Suppressor macrophage (primary cell): ENCODE measurements around the gene ZNF17.
"Not testable (repeated sequence)": the region's sequence is repeated elsewhere in the genome, so short reads cannot be mapped to it uniquely, and the experiment has no call there.

Source experiments
- DNase-seq, 4 experiments: peaks; one replicate each; pipeline ENCODE4 v3.0.0-alpha.2; 2020 to 2022
- total RNA-seq, 17 experiments: gene quantifications; one replicate each; lab custom pipeline; 2026; ENCODE audit warnings: mixed read lengths in 6 of 17, inconsistent platforms in 3 of 17; lab: John Stamatoyannopoulos, UW

The ZNF17 gene
- 0.89 to 8.2 (median 5.2) reads per million in 17 experiments for total RNA-seq

- peak; percentile 95 to 98 (median 97) for DNase-seq
Measured at GRCh38 chr19:57410877-57411671, at the start of gene ZNF17. Gene ZNF17, plus strand, starts transcription at chr19:57411161. Its CDS starts 2,455 bp downstream, at chr19:57413616.

DNA sequence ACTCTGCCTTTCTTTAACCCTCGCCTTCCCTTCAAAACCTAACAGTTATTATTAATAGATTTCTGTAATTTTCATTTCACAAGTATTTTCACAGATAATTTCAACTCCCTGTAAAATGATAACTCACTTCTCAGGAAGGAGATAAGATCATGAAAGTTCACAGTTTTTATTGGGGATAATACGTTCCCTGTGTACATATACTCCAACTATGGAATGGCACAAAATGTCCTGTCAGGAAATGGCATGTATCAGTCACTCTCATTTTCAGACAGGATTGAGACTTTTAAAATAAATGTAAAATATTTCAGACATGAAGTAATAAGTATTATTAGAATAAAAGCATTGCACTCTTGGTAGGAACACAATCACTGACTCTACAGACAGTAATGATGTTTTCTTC, 48.5 kb upstream of the ZNF17 start:
- DNase-seq: no peak

GRCh38 chr19:57362997-57363687, 47.8 kb upstream of the ZNF17 start, which contains the start of the genes TRAPPC2B and ZNF547:
Gene TRAPPC2B, plus strand, starts transcription at chr19:57363551. Its CDS starts 1,283 bp downstream, at chr19:57364834.
Gene ZNF547, plus strand, starts transcription at chr19:57363551. Its CDS starts 5,005 bp downstream, at chr19:57368556.
- peak; percentile 99 to 100 (median 100) for DNase-seq

DNA sequence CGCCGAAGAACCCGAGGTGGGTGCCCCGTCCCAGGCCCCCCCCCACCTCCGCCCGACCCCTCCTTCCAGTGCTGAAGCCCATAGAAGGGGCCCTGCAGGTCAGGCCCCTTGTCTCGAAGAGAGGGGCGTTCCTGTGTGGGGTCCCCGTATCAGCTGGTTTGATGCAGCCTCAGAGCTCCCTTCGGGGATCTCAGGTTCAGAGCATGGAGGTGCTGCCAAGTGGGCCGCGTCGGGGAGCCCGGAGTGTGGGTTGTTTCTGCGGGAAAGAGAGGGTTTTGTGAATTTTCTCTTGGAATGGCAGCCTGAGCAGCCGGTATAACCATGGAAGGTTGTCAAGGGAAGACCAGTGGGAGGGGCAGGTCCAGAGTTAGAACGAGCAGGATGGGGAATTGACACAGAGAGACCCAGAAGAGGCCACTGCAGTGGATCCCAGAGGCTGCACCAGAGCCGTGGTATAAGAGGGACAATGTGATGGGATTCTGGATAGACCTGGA, 47.2 kb upstream of the ZNF17 start:
- peak; percentile 4 to 23 (median 9) for DNase-seq

DNA sequence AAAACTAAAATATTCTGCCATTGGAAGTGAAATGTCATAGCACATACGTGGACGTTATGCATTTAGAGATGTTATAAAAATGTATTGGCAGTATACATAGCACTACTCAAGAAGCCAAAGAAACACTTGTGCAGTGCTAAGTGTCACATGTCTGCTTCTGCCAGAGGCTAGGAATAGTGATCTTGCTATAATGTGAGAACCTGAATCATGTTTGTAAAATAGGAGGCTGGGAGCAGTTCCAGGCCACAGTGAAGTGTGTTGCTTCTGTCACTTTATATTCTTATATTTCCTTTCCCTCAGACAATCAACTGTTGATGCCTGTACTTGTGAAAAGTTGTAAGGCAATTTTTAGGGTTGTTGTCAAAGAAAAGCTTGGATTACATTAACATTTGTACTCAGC, 44.2 kb upstream of the ZNF17 start:
- DNase-seq: no peak

- no peak for DNase-seq
Measured at GRCh38 chr19:57374179-57374578, 36.8 kb upstream of the ZNF17 start.

- not testable (repeated sequence) for DNase-seq
Measured at GRCh38 chr19:57374647-57375046, 36.3 kb upstream of the ZNF17 start.

GRCh38 chr19:57376151-57376550, 34.8 kb upstream of the ZNF17 start:
- DNase-seq: no peak

DNA sequence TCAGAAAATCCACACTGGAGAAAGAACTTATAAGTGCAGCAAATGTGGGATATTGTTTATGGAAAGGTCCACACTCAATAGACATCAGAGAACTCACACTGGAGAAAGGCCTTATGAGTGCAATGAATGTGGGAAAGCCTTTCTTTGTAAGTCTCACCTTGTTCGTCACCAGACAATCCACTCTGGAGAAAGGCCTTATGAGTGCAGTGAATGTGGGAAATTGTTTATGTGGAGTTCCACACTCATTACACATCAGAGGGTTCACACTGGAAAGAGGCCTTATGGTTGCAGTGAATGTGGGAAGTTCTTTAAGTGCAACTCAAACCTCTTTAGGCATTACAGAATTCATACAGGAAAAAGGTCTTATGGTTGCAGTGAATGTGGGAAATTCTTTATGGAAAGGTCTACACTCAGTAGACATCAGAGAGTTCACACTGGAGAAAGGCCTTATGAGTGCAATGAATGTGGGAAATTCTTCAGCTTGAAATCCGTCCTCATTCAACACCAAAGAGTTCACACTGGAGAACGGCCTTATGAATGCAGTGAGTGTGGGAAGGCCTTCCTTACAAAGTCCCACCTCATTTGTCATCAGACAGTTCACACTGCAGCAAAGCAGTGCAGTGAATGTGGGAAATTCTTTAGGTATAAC, 33.3 kb upstream of the ZNF17 start:
- no peak for DNase-seq

DNA sequence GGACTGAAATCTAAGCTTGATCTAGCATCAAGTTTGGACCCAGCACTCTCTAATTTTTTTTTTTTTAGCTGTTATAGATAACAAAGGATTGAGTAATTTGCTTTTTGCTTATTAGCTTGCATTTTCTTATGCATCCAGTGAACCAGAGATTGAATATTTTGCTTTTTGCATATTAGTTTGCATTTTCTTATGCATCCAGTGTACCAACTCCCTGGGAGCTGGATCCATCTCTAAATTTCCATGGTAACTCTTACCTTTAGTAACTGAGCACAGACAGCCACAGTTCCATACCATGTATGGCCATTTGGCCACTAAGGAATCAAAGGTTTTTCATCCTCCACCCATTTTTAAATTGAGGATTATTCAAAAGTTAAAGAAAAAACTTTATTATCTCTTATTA, 30.0 kb upstream of the ZNF17 start:
- DNase-seq: no peak

- DNase-seq: no peak
Measured at GRCh38 chr19:57382806-57383488, 28.0 kb upstream of the ZNF17 start.

DNA sequence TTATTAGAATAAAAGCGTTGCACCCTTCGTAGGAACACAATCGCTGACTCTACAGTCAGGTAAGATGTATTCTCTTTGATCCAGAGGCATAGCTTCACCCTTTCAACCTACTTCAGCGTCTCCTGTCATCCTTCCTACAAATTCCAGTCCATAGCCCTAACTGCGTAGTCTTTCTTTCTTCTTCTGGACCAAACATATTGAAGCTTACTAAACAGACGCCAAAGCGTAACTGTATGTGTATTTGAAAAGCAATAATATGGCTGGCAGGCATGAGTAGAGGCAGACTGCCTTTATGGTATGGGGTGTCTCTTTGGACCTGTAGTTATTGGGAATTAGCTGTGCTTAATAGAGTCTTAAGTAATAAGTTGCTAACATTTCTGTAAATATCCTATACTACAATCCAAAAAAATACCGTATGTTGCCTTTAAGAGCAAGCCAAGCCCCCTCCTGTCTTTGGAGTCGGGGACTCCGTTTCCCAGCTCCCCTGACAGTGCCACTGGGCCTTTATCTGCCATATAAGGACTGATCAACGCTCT, 21.7 kb upstream of the ZNF17 start:
- no peak for DNase-seq

DNA sequence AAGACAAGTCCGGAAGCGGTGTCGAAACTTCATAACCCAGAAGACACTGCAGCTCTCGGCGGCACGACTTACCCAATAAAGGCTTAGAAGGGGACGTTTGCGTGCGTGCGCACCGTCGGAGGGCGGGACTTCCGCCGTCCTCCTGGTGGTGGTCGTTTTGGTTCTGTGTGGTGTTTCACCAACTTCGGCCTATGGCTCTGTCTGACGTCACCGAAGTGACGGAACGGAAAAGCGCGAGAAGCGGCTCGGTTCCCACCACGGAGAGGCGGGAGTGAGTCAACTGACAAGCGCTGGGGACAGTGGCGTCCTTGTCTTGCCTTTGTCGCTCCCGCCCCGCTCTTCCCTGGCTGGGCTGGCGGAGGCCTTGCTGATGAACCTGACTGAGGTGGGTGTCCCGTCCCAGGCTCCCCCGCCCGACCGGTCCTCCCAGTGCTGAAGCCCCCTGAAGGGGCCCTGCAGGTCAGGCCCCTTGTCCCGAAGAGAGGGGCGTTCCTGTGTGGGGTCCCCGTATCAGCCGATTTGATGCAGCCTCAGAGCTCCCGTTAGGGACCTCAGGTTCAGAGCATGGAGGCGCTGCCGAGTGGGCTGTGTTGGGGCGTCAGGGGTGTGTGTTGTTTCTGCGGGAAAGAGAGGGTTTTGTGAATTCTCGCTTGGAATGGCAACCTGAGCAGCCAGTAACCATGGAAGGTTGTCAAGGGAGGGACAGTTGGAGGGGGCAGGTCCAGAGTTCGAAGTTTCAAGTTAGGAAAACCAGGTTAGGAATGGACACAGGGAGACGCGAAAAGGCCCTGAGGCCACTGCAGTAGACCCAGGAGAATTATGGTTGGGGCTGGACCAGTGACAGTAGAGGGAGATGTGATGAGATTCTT, 21.0 kb upstream of the ZNF17 start, which contains the start of gene ZNF548:
Gene ZNF548, plus strand, starts transcription at position 125 of the 869 bp plus-strand sequence. Its CDS starts 246 bp downstream, at position 371.
- peak; percentile 97 to 99 (median 98) for DNase-seq

- no peak for DNase-seq
Measured at GRCh38 chr19:57395710-57396109, 15.3 kb upstream of the ZNF17 start.

- no peak for DNase-seq
Measured at GRCh38 chr19:57398868-57399267, 12.1 kb upstream of the ZNF17 start.

DNA sequence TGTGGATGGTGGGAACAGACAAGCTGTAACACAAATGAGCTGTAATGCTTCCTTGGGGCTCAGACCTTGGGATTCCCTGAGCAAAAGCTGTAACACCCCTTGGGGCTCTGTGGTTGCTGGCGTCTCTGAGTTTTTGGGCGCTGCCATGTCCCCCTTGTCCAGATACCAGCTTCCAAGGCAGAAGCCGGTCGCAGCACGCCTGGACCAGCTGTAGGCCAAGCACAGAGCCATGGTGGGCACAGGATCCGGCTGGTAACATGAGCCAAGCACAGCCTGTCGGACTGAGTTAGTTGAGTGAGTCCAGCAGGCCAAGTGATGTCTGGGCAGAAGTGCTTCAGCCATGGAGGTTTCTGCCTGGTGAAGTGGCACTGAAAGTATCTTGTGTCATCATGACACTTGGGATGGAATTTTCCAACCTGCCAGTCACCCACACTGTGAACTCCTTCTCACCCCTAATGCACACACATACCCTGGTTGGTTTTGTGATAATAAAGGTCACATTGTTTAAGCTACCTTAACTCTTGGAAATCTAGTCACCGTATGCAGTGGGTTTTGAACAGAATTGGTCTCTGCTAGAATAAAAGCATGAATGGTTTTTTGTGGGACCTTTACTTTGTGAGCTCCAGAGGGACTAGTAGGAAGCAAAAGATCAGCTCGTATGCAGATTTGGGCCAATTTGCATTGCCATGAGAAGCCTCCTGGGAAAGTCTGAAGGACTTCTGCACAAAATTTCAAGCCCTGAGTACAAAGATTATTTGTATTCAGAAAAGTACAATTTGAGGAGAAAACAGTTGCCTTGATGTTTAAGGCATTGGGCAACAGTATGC, 7.0 kb upstream of the ZNF17 start:
- no peak for DNase-seq

DNA sequence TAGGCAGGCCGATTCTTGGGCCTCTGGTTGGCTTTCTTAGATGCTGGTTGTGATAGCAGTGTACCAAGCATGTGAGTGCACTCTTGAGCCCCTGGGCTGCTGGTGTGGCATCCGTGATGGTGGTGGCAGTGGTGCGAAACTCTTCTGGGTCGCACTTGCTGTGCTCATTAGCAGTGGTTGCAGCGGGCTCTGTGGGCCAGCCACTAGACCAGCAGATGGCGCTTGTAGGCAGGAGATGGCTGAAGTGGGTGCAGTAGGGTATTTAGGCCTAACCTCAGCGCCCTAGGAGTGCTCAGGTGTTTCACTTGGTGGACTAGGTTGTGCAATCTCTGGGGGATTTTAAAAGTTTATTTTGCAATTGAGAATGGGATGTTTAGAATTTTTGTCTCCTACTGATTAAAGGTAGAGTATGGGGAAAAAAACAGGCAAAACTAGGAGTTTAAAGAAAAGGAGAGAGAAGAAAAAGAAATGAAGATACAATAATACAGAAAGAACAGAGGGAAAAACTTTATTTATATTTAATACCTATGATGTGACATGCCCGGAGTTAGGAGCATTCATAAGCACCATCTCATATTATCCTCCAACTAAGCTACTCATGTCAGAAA, 4.3 kb upstream of the ZNF17 start:
- DNase-seq: peak; percentile 47 to 70 (median 58)

- no peak for DNase-seq
Measured at GRCh38 chr19:57419439-57419838, 8.5 kb downstream of the ZNF17 start.

DNA sequence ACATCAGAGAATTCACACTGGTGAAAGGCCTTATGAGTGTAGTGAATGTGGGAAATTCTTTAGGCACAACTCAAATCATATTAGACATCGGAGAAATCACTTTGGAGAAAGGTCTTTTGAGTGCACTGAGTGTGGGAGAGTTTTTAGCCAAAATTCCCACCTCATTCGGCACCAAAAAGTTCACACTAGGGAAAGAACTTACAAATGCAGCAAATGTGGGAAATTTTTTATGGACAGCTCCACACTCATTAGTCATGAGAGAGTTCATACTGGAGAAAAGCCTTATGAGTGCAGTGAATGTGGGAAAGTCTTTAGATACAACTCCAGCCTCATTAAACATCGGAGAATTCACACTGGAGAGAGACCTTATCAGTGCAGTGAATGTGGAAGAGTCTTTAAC, 10.1 kb downstream of the ZNF17 start:
- no peak for DNase-seq
